Fibroblast of lung (primary cell): ENCODE data around the gene LCE2D.

Experiments
- EZH2 ChIP-seq: IDR thresholded peaks from 2 replicates; pipeline ENCODE4 v1.5.1; 2012; ENCODE audit warnings: low read length, control low read depth, mild to moderate bottlenecking; ENCODE audit errors: missing control alignments
- TF ChIP-seq, protein P1 (sequence below), 2 donors: IDR thresholded peaks in 1 of 2; conservative IDR thresholded peaks in 1 of 2; 1 replicate in 1 of 2; 2 replicates in 1 of 2; pipeline ENCODE4 v1.5.1; 2011 to 2012; ENCODE audit warnings: low read length in 2 of 2, control low read depth in 1 of 2, inconsistent platforms in 1 of 2, low read depth in 1 of 2, mild to moderate bottlenecking in 1 of 2

DNA sequence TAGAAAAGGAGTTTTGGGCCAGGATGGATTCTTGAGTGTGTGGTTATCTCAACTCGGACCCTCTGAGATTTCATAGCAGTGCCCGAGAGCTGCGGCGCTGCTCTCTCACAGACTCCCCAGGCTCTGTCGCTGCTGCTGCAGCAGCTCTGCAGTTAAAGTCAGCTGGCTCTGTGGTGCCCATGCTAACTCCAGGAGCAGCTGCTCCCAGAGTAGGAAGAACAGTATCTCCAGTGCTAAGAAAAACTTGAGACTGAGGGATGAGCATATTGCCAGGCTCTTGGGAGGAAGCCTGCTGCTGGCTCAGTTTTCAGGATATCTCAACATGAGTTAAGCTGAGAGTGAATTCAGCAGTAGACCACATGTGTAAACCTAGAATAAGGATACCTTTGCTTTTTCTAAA lies 4.5 kb downstream of the LCE2D start:
- TF ChIP-seq, protein P1, sequence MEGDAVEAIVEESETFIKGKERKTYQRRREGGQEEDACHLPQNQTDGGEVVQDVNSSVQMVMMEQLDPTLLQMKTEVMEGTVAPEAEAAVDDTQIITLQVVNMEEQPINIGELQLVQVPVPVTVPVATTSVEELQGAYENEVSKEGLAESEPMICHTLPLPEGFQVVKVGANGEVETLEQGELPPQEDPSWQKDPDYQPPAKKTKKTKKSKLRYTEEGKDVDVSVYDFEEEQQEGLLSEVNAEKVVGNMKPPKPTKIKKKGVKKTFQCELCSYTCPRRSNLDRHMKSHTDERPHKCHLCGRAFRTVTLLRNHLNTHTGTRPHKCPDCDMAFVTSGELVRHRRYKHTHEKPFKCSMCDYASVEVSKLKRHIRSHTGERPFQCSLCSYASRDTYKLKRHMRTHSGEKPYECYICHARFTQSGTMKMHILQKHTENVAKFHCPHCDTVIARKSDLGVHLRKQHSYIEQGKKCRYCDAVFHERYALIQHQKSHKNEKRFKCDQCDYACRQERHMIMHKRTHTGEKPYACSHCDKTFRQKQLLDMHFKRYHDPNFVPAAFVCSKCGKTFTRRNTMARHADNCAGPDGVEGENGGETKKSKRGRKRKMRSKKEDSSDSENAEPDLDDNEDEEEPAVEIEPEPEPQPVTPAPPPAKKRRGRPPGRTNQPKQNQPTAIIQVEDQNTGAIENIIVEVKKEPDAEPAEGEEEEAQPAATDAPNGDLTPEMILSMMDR (conservative IDR thresholded peaks at IDR 0.05 in 1 of 2, IDR thresholded peaks at IDR 0.05 in 1 of 2; ENCODE audit: low read depth in 1 of 2, low read length in 2 of 2): no peak
- no peak for TF ChIP-seq EZH2
